Gastrocnemius medialis (tissue), 4 donors: ENCODE results near the gene QSER1. TPM values are rescaled to one million over a fixed set of nuclear protein-coding genes. Genes with fewer than 3 reads are reported as not detected.
"Not testable (repeated sequence)": the region's sequence is repeated elsewhere in the genome, so short reads cannot be mapped to it uniquely, and the experiment has no call there.

ENCODE experiments used
- ATAC-seq, 2 donors: fragments of 150-250 bp; one replicate each; pipeline ENCODE4 v1.9.1; 2016
- DNase-seq, 2 donors: peaks; one replicate each; pipeline ENCODE4 v3.0.0-alpha.2; 2019
- H3K27ac ChIP-seq, 4 donors: fragments of 200-600 bp; sonication (generic); 1 replicate in 1 of 4; 2 replicates in 3 of 4; pipeline ENCODE4 v1.5.1; 2016 to 2018; ENCODE audit warnings: mild to moderate bottlenecking in 2 of 4, moderate library complexity in 1 of 4
- H3K27me3 ChIP-seq, 3 donors: fragments of 200-600 bp; sonication (generic) in 2 of 3; 1 replicate in 1 of 3; 2 replicates in 2 of 3; pipeline versions ENCODE4 v1.5.1 to v1.6.0; 2016 to 2019; ENCODE audit warnings: mild to moderate bottlenecking in 1 of 3, moderate library complexity in 1 of 3
- H3K36me3 ChIP-seq, 2 donors: fragments of 200-600 bp; sonication (generic) in 1 of 2; one replicate each; pipeline ENCODE4 v1.5.1; 2017 to 2018
- H3K4me1 ChIP-seq, 2 donors: fragments of 200-600 bp; sonication (generic) in 1 of 2; one replicate each; pipeline ENCODE4 v1.5.1; 2016 to 2017; ENCODE audit warnings: mild to moderate bottlenecking in 2 of 2
- H3K4me3 ChIP-seq, 4 donors: fragments of 200-600 bp; sonication (generic) in 3 of 4; 1 replicate in 1 of 4; 2 replicates in 3 of 4; pipeline ENCODE4 v1.5.1; 2016 to 2019; ENCODE audit warnings: mild to moderate bottlenecking in 2 of 4
- H3K9me3 ChIP-seq, 3 donors: fragments of 200-600 bp; sonication (generic) in 2 of 3; 1 replicate in 1 of 3; 2 replicates in 2 of 3; pipeline ENCODE4 v1.5.1; 2016 to 2019
- CTCF ChIP-seq, 5 experiments: fragments of 450-650 bp in 3 of 5; fragments of 200-600 bp in 2 of 5; sonication (generic) in 2 of 5; IDR thresholded peaks in 4 of 5; conservative IDR thresholded peaks in 1 of 5; 1 replicate in 4 of 5; 2 replicates in 1 of 5; pipeline ENCODE4 v1.5.1; 2016 to 2019; ENCODE audit warnings: antibody characterized with exemption in 5 of 5, mild to moderate bottlenecking in 3 of 5, moderate library complexity in 3 of 5
- POLR2A ChIP-seq, 2 donors: fragments of 450-650 bp; IDR thresholded peaks; one replicate each; pipeline ENCODE4 v1.6.1; 2017; ENCODE audit warnings: antibody characterized with exemption in 2 of 2, mild to moderate bottlenecking in 2 of 2, moderate library complexity in 2 of 2
- in situ Hi-C, 4 donors: fragments of 200-750 bp; cut with MboI; loops; one replicate each; pipeline versions ENCODE4 v1.15.0 to v1.8.0; 2017; ENCODE audit warnings: low sequenced_read_pairs in 4 of 4
- intact Hi-C: fragments of 100-400 bp; cut with DNase I; formaldehyde crosslinking; loops from one replicate; pipeline ENCODE4 v1.15.1; 2023; ENCODE audit warnings: low total_unique reads
- total RNA-seq, 4 donors: library from RNA; depleted of rRNA; stranded (reverse); fragments of >200 nt; gene quantifications; one replicate each; pipeline versions ENCODE4 v1.1.0 to v1.2.3, GENCODE V29; 2016

The QSER1 gene
- total RNA-seq, 4 donors from 2014 or later = 7.5 to 17.2 (median 13.1) TPM

- TF ChIP-seq POLR2A (IDR thresholded peaks at IDR 0.05) (no peak), CTCF (IDR thresholded peaks at IDR 0.05 in 4 of 5, conservative IDR thresholded peaks at IDR 0.05 in 1 of 5) (no peak)
- no peaks in the 10 kb centered on the region for H3K9me3 ChIP-seq
- H3K4me3 ChIP-seq = no peak overlapping the region
- H3K27me3 ChIP-seq = no peaks in the 10 kb centered on the region
- intact Hi-C loops = no loop called here
- in situ Hi-C loops = loop anchor here in 1 of 4 donors (25.0 kb wide), 1 partner anchor 299 kb away; the partner anchor contains the start of gene EIF3M
- peaks cover 0 to under 1% of the 10 kb centered on the region in 2 donors for H3K4me1 ChIP-seq
- no peak for ATAC-seq
- no peak for DNase-seq
- no peak overlapping the region for H3K27ac ChIP-seq
- H3K36me3 ChIP-seq = no peaks in the 10 kb centered on the region
Observed at GRCh38 chr11:32886180-32886579, 6.4 kb upstream of the QSER1 start.

- H3K36me3 ChIP-seq, H3K27ac ChIP-seq, intact Hi-C loops, ATAC-seq, H3K9me3 ChIP-seq, H3K4me3 ChIP-seq, H3K4me1 ChIP-seq, H3K27me3 ChIP-seq, DNase-seq: not testable (repeated sequence)
- in situ Hi-C loops = loop anchor here in 1 of 4 donors (25.0 kb wide), 1 partner anchor 301 kb away; the partner anchor contains the start of gene EIF3M
Observed at GRCh38 chr11:32887707-32888383, 4.8 kb upstream of the QSER1 start.

GRCh38 chr11:32888384-32888710 is 4.3 kb upstream of the QSER1 start:
- H3K27me3 ChIP-seq, intact Hi-C loops, H3K9me3 ChIP-seq, H3K36me3 ChIP-seq, DNase-seq, H3K4me1 ChIP-seq, H3K4me3 ChIP-seq, ATAC-seq, H3K27ac ChIP-seq: not testable (repeated sequence)
- in situ Hi-C loops = loop anchor here in 1 of 4 donors (25.0 kb wide), 1 partner anchor 301 kb away; the partner anchor contains the start of gene EIF3M

- ATAC-seq = no peak
- in situ Hi-C loops = loop anchor here in 1 of 4 donors (25.0 kb wide), 1 partner anchor 302 kb away; the partner anchor contains the start of gene EIF3M
- intact Hi-C loops = no loop called here
Observed at GRCh38 chr11:32888805-32889204, 3.8 kb upstream of the QSER1 start.

GRCh38 chr11:32890843-32891656 is 1.6 kb upstream of the QSER1 start:
- H3K4me3 ChIP-seq = peak overlapping the region in 1 of 4 donors; percentile 78
- ATAC-seq = no peak
- no peaks in the 10 kb centered on the region for H3K36me3 ChIP-seq
- peaks cover 18 to 19% of the 10 kb centered on the region in 2 donors for H3K4me1 ChIP-seq
- no peak for TF ChIP-seq POLR2A (IDR thresholded peaks at IDR 0.05)
- TF ChIP-seq CTCF (IDR thresholded peaks at IDR 0.05 in 4 of 5, conservative IDR thresholded peaks at IDR 0.05 in 1 of 5) = no peak
- no peak for DNase-seq
- in situ Hi-C loops (loop anchor here in 1 of 4 donors (10.0 to 25.0 kb wide), 2 partner anchors 144 to 304 kb away; partner anchors contain the start of genes EIF3M and TCP11L1), intact Hi-C loops (loop anchor here (5.0 kb wide), 2 partner anchors 309 to 366 kb away; partner anchors contain the start of genes EIF3M and HIPK3)
- no peaks in the 10 kb centered on the region for H3K9me3 ChIP-seq
- no peak overlapping the region for H3K27ac ChIP-seq
- H3K27me3 ChIP-seq = no peaks in the 10 kb centered on the region

More at GRCh38 chr11:32888805-32889204, 3.8 kb upstream of the QSER1 start:
- Histone ChIP-seq H3K27me3 (no peaks in the 10 kb centered on the region), H3K27ac (no peak overlapping the region), H3K9me3 (no peaks in the 10 kb centered on the region), H3K4me1 (peaks cover 4 to 8% of the 10 kb centered on the region in 2 donors), H3K4me3 (no peak overlapping the region), H3K36me3 (no peaks in the 10 kb centered on the region)
- TF ChIP-seq POLR2A (IDR thresholded peaks at IDR 0.05) = no peak
- no peak for TF ChIP-seq CTCF (IDR thresholded peaks at IDR 0.05 in 4 of 5, conservative IDR thresholded peaks at IDR 0.05 in 1 of 5)
- no peak for DNase-seq
